ENCODE data around the gene PEX11A. TPM values are rescaled to one million over a fixed set of nuclear protein-coding genes. Genes with fewer than 3 reads are reported as not detected.
A peak's percentile ranks its signal among the peaks of the same experiment; 100 is the strongest.

The PEX11A gene, protein sequence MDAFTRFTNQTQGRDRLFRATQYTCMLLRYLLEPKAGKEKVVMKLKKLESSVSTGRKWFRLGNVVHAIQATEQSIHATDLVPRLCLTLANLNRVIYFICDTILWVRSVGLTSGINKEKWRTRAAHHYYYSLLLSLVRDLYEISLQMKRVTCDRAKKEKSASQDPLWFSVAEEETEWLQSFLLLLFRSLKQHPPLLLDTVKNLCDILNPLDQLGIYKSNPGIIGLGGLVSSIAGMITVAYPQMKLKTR
- 0.42 TPM for total RNA-seq

DNA sequence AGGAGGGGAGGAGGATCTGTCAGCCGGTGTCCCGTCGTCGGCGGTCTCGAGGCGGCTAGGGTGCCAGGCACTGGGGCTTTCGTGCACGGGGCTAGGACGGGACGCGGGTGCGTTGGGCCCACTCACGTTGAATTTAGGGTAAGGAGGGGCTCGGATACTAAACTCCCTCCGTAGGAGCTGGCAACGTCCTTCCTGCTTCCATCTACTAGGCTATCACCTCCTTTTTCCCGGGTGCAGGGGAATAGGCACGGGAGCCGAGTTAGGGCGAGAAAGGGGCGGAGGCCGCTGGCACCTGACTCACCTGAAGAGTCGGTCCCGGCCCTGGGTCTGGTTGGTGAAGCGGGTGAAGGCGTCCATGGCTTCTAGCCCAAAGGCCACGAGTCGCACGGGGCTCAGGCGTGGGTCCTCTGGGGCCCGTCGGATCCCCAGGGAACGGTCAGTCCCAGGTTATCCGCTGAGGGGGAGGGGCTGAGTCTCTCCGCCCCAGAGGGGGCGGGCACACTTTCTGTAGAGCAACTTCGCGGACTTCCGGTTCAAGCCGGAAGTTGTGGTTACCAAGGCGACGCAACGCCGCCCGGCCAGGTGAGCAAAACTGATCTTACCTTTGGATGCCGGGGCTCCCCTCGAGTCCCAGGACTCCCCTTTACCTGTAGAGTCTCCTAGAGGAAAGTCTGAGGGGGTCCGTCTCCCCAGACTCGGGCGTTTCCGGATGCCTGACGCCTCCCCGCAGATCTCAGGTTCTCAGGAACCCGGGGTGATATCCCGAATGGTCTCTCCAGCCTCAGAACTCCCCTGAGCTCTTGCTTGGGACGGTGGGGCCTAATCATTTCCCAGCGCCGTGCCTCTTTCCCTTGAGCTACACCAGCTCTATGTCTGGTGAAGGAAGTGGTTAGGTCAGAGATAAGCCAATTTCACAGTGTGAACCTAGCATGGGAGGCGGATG is at the start of gene PEX11A, which contains the start of gene WDR93:
Gene PEX11A, minus strand, starts transcription at position 479 of the 943 bp plus-strand sequence. Its CDS starts 122 bp downstream, at position 357.
Gene WDR93, plus strand, starts transcription at position 536 of the 943 bp plus-strand sequence. CDS start 10,936 bp downstream, outside the sequence.
- peaks cover 11% of the 10 kb centered on the region for H3K4me1 ChIP-seq (ENCODE audit: insufficient read depth, low read length)
- no peaks in the 10 kb centered on the region for H3K9me3 ChIP-seq (ENCODE audit: low read depth, low read length)
- H3K4me3 ChIP-seq (ENCODE audit: low read length) = peak within 1 kb of the TSS; percentile 76
- H3K27me3 ChIP-seq (ENCODE audit: insufficient read depth, low read length) = no peaks in the 10 kb centered on the region

DNA sequence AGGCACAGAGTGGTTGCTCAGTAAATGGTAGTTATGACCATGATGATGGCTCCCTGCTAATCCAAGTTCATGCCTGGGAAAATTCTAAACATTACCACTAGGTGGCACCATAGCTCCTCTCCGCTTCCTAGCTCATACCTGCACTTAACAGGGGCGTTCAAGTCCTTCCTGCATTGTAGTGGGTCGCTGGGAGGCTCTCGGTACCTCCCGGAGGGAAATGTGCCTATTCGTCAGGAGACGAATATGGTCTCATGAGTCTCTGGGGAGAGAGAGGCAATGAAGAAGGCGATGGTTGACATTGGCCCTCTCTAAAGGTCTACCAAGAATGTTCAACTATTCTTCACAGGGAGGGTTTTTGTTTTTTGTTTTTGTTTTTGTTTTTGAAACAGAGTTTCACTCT is 49.6 kb upstream of the PEX11A start:
- Histone ChIP-seq H3K4me3 (ENCODE audit: low read length) (no peak overlapping the region), H3K4me1 (ENCODE audit: insufficient read depth, low read length) (no peaks in the 10 kb centered on the region), H3K27me3 (ENCODE audit: insufficient read depth, low read length) (no peaks in the 10 kb centered on the region), H3K9me3 (ENCODE audit: low read depth, low read length) (no peaks in the 10 kb centered on the region)

DNA sequence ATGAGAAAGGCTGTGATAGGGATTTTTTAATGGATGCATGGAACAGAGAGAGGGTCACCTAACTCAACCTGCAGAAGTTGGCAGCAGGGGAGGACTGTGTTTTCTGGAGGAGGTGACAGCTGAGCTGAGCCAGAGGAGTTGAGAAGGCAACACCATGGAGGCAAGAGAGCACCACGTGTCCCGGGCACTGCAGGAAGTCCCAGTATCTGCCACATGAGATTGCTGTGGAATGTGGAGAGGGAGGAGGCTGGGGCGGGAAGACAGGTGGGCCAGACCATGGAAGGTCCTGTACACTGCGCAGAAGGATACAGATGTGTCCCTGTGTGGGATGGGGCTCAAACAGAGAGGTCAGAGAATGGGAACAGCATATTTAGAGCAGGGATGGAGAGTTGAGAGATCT is 45.2 kb upstream of the PEX11A start:
- no peaks in the 10 kb centered on the region for H3K9me3 ChIP-seq (ENCODE audit: low read depth, low read length)
- H3K27me3 ChIP-seq (ENCODE audit: insufficient read depth, low read length) = no peaks in the 10 kb centered on the region
- H3K4me3 ChIP-seq (ENCODE audit: low read length) = no peak overlapping the region
- H3K4me1 ChIP-seq (ENCODE audit: insufficient read depth, low read length) = no peaks in the 10 kb centered on the region

DNA sequence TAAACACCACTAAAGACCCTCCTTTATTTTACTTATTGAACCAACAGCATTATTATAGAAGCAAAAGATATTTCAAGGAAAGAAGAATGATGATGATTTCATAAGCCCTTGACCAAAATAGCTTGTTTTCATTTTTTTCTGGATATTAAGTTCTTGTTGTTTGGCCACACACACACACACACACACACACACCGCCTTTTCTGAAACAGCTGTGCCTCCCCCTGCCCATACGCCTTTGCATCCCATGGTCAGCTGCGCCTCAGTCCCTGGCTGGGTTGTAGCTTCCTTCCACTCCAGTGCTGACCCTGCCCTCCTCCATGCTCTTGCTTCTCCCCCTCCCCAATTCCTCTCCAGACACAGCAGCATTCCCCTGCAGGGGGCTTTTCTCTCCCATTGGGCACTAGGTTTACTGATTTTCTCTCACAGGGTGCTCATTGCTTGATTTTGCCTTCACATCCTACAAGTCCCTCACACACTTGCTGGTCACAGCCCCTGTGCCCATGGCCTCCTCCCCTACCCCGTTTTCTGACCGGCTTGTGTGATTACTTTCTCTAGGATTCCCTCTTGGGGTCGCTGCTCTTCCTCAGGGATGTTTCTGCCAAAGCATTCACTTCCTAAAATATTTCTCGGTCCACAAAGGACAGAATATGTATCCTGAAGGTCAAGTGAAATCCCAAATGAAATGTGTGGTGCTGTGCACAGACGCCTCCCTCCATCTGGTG is 42.1 kb upstream of the PEX11A start:
- no peak overlapping the region for H3K4me3 ChIP-seq (ENCODE audit: low read length)
- no peaks in the 10 kb centered on the region for H3K27me3 ChIP-seq (ENCODE audit: insufficient read depth, low read length)
- H3K9me3 ChIP-seq (ENCODE audit: low read depth, low read length) = no peaks in the 10 kb centered on the region
- H3K4me1 ChIP-seq (ENCODE audit: insufficient read depth, low read length) = no peaks in the 10 kb centered on the region

DNA sequence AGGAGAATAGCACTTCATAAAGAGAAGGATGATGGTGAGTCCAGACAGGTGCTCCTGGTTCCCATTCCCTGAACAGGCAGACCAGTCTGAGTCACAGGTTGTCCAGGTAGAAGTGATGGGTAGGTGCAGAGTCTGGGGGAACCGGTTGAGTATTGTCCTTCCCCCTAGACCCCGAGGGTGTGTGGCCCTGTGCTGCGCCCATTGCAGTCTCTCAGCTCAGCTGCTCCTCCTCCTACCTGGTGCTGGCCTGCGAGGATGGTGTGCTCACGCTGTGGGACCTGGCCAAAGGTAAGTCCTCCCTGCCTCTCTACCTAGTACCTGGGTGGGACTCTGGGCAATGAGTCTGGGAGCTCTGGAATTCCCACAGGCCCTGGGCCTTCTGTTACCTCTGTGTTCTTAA is 40.7 kb upstream of the PEX11A start:
- Histone ChIP-seq H3K9me3 (ENCODE audit: low read depth, low read length) (no peaks in the 10 kb centered on the region), H3K4me3 (ENCODE audit: low read length) (no peak overlapping the region), H3K4me1 (ENCODE audit: insufficient read depth, low read length) (no peaks in the 10 kb centered on the region)

DNA sequence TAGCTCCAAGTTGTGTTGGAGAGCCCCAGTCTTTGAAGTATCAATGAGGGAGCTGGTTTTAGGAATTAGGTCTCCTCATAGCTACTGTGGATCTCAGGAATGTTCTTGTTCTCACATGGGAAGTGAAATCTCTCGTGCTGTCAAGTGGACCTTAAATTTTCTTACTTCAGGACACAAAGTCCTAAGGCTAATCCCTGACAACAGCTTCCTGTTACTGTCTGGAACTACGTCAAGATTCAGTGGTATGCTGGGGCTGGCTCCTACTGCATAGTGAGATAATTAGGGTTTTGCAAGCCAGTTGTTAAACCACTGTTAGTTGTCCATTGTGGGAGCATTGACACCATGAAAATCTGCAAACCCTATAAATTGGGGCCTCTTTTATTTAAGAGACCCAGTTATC is 37.7 kb upstream of the PEX11A start:
- Histone ChIP-seq H3K27me3 (ENCODE audit: insufficient read depth, low read length) (no peaks in the 10 kb centered on the region), H3K4me3 (ENCODE audit: low read length) (no peak overlapping the region), H3K9me3 (ENCODE audit: low read depth, low read length) (no peaks in the 10 kb centered on the region), H3K4me1 (ENCODE audit: insufficient read depth, low read length) (no peaks in the 10 kb centered on the region)

More for the DNA sequence above, 40.7 kb upstream of the PEX11A start:
- H3K27me3 ChIP-seq (ENCODE audit: insufficient read depth, low read length) = no peaks in the 10 kb centered on the region

DNA sequence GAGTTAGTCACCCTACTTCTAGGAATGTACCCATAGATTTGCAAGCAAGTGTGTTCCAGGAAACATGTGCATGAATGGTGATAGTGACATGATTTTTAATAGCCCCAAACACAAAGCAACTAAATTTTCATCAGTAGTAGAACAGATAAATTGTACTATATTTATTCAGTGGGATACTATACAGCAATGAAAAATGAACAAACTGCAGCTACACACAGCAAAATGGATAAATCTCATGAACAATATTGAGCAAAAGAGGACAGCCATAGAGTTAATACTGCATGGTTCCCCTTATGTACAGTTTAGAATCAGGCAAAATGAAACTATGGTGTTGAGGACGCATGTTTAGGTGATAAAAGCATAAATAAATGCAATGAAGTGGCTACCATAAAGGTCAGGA is 34.5 kb upstream of the PEX11A start:
- H3K4me3 ChIP-seq (ENCODE audit: low read length) = no peak overlapping the region
- H3K9me3 ChIP-seq (ENCODE audit: low read depth, low read length) = no peaks in the 10 kb centered on the region
- peaks cover 4% of the 10 kb centered on the region for H3K27me3 ChIP-seq (ENCODE audit: insufficient read depth, low read length)
- H3K4me1 ChIP-seq (ENCODE audit: insufficient read depth, low read length) = no peaks in the 10 kb centered on the region

DNA sequence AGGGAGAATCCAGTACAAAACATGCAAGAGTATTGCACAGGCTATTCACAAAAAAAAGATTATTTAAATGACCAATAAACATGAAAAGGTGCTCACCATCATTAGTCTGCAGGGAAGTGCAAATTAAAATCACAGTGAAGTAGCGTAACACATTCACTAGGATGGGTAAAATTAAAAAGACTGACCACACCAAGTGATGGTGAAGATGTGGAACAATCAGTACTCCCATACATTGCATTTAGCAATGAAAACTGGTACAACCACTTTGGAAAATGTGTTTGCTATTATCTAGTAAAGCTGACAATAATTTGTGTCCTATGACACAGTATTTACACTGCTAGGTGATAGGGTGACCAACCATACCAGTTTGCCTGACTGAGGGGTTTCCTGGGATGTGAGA is 34.1 kb upstream of the PEX11A start:
- Histone ChIP-seq H3K9me3 (ENCODE audit: low read depth, low read length) (no peaks in the 10 kb centered on the region), H3K27me3 (ENCODE audit: insufficient read depth, low read length) (peaks cover 4% of the 10 kb centered on the region), H3K4me1 (ENCODE audit: insufficient read depth, low read length) (no peaks in the 10 kb centered on the region), H3K4me3 (ENCODE audit: low read length) (no peak overlapping the region)

DNA sequence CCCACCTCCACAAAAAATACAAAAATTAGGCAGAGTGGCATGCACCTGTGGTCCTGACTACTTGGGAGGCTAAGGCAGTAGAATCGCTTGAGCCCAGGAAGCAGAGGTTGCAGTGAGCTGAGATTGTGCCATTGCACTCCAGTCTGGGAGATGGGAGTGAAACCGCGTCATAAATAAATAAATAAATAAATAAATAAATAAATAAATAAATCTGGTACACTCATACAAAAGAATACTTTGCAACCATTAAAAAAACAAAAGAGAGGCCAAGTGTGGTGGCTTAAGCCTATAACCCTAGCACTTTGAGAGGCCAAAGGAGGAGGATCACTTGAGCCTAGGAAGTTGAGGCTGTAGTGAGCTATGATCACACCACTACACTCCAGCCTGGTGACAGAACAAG is 32.5 kb upstream of the PEX11A start:
- H3K4me1 ChIP-seq (ENCODE audit: insufficient read depth, low read length) = no peaks in the 10 kb centered on the region
- H3K9me3 ChIP-seq (ENCODE audit: low read depth, low read length) = no peaks in the 10 kb centered on the region
- H3K27me3 ChIP-seq (ENCODE audit: insufficient read depth, low read length) = peaks cover 4% of the 10 kb centered on the region
- H3K4me3 ChIP-seq (ENCODE audit: low read length) = no peak overlapping the region

DNA sequence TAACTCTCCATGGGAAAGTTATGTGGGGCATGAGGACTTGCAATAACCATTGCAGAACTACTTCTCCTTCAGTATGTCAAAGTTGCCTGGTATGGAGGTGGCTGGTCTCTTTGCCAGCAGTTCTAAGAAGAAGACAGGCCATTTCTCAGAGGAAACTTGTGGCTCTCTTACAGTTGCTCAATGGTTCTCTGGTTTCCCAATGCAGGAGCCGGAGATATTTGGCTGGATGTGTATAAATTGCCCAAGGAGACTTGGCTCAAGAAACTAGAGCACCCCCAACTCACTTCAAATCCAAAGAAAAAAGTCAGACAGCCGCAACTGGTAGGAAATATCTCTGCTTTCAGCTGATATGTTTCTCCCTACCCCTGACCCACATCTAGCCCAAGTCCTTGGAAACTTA is 24.2 kb upstream of the PEX11A start:
- Histone ChIP-seq H3K27me3 (ENCODE audit: insufficient read depth, low read length) (peaks cover 3% of the 10 kb centered on the region), H3K9me3 (ENCODE audit: low read depth, low read length) (no peaks in the 10 kb centered on the region), H3K4me3 (ENCODE audit: low read length) (no peak overlapping the region), H3K4me1 (ENCODE audit: insufficient read depth, low read length) (no peaks in the 10 kb centered on the region)

DNA sequence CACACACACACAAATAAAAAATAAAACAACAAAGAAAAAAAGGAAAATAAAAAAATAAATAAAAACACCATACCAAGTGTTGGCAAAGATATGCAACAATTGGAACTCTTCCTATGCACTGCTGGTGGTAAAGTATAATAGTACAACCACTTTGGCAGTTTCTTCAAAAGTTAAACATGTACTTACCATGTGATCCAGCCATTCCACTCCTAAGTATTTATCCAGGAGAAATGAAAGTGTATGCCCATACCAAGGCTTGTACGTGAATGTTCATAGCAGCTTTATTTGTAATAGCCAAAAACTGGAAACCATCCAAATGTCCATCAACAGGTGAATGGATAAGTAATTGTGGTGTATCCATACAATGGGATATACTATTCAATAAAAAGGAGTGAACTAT is 17.0 kb upstream of the PEX11A start:
- Histone ChIP-seq H3K4me3 (ENCODE audit: low read length) (no peak overlapping the region), H3K4me1 (ENCODE audit: insufficient read depth, low read length) (no peaks in the 10 kb centered on the region), H3K27me3 (ENCODE audit: insufficient read depth, low read length) (peaks cover 3% of the 10 kb centered on the region), H3K9me3 (ENCODE audit: low read depth, low read length) (no peaks in the 10 kb centered on the region)

DNA sequence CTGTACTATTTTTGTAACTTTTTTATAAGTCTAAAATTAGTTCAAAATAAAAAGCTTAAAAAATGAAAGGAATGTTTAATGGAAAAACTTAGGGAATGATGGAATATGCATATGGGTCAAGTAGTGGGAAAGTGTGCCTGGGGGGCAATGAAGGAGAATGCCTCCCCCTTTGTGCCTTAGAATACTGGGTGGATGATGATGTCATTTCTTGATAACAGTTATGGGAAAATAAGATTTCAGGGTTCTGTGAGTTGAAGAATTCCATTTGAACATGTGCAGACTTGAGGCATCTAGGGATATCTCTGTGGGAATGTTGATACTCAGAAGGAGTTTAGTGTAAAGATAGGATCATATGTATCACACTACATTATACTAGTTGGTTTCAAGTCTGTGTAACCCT is 13.9 kb upstream of the PEX11A start:
- H3K27me3 ChIP-seq (ENCODE audit: insufficient read depth, low read length) = no peaks in the 10 kb centered on the region
- H3K4me1 ChIP-seq (ENCODE audit: insufficient read depth, low read length) = no peaks in the 10 kb centered on the region
- H3K9me3 ChIP-seq (ENCODE audit: low read depth, low read length) = no peaks in the 10 kb centered on the region
- H3K4me3 ChIP-seq (ENCODE audit: low read length) = no peak overlapping the region

DNA sequence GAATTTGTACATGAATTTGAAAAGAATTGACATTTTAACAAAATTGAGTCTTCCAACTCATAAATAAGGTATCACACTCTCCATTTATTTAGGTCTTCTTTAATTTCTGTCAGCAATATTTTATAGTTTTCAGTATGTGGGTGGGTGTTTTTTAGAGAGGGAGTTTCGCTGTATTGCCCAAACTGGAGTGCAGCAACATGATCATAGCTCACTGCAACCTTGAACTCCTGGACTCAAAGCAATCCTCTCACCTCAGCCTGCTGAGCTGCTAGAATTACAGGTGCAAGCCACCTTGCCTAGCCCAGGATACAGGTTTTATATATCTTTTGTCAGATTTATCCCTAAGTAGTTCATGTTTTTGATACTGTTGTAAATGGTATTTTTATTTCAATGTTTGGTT is 4.6 kb upstream of the PEX11A start:
- H3K27me3 ChIP-seq (ENCODE audit: insufficient read depth, low read length) = peaks cover 6% of the 10 kb centered on the region
- H3K4me3 ChIP-seq (ENCODE audit: low read length) = no peak overlapping the region
- H3K4me1 ChIP-seq (ENCODE audit: insufficient read depth, low read length) = peaks cover 6% of the 10 kb centered on the region
- no peaks in the 10 kb centered on the region for H3K9me3 ChIP-seq (ENCODE audit: low read depth, low read length)

DNA sequence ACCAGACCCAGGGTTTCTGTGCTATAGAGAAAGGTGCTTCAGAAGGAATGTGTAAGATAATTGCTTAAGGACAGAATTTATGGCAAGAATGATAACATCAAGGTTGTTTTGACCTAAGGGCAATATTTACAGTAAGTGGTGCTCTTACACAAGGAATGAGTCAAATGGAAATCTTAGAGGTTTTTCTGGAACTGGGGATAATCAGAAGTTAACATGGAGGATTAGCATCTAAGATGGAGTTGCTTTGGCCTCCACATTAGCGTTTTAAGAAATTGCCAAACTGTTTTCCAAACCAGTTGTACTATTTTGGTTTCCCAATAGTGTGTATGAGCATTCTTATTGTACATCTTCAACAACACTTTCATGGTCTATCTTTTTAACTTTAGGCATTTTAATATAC is 3.1 kb upstream of the PEX11A start:
- Histone ChIP-seq H3K4me3 (ENCODE audit: low read length) (no peak overlapping the region), H3K27me3 (ENCODE audit: insufficient read depth, low read length) (peaks cover under 1% of the 10 kb centered on the region), H3K9me3 (ENCODE audit: low read depth, low read length) (no peaks in the 10 kb centered on the region), H3K4me1 (ENCODE audit: insufficient read depth, low read length) (peaks cover 11% of the 10 kb centered on the region)

DNA sequence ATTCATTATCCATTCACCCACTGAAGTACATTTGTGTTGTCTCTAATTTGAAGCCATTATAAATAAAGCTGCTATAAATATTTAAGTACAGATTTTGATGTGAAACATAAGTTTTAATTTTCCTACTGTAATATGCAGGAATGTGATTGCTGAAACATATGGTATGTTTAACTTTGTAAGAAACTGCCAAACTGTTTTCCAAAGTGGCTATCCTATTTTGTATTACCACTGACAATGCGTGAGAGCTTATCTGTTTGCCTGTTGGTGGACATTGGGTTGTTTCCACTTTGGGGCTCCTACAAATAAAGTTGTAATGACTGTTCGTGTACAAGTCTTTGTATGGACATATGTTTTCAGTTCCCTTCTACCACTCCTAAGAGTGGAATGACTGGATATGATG is 2.5 kb upstream of the PEX11A start:
- no peaks in the 10 kb centered on the region for H3K27me3 ChIP-seq (ENCODE audit: insufficient read depth, low read length)
- H3K4me1 ChIP-seq (ENCODE audit: insufficient read depth, low read length) = peaks cover 11% of the 10 kb centered on the region
- H3K4me3 ChIP-seq (ENCODE audit: low read length) = no peak overlapping the region
- H3K9me3 ChIP-seq (ENCODE audit: low read depth, low read length) = no peaks in the 10 kb centered on the region
